SK-N-MC (cell line): Measurements from ENCODE around the gene CTBP1.

ENCODE experiments used
- EZH2 ChIP-seq: fragments of 200-600 bp; sonication (generic); IDR thresholded peaks from one replicate; pipeline ENCODE4 v1.6.1; 2017; ENCODE audit warnings: antibody characterized with exemption
- POLR2AphosphoS5 ChIP-seq: IDR thresholded peaks from 2 replicates; pipeline ENCODE4 v1.6.1; 2012; ENCODE audit warnings: mild to moderate bottlenecking, low read depth, low read length, borderline replicate concordance

- no peak for TF ChIP-seq POLR2AphosphoS5
- no peak for TF ChIP-seq EZH2
Observed at GRCh38 chr4:1169691-1170096, 79.2 kb downstream of the CTBP1 start.
